HepG2 (cell line): ENCODE data around the gene CEL. TPM values are rescaled to one million over a fixed set of nuclear protein-coding genes. Genes with fewer than 3 reads are reported as not detected.

ENCODE experiments used
- DRAP1 ChIP-seq: IDR thresholded peaks from 2 replicates; pipeline ENCODE4 v1.6.1; 2016; ENCODE audit warnings: missing genetic modification reagents, missing compliant biosample characterization
- KDM2A ChIP-seq: sonication (generic); formaldehyde crosslinking; IDR thresholded peaks from 2 replicates; pipeline ENCODE4 v1.4.0; 2020; ENCODE audit warnings: low read depth, missing genetic modification reagents, borderline replicate concordance
- MEIS1 ChIP-seq: sonication (generic); formaldehyde crosslinking; IDR thresholded peaks from 2 replicates; pipeline ENCODE4 v1.9.0; 2021; ENCODE audit warnings: mild to moderate bottlenecking, missing genetic modification reagents, moderate library complexity, borderline replicate concordance
- NFKB2 ChIP-seq: sonication (generic); formaldehyde crosslinking; IDR thresholded peaks from 2 replicates; pipeline ENCODE4 v1.4.0; 2020; ENCODE audit warnings: missing genetic modification reagents, borderline replicate concordance
- SP4 ChIP-seq: sonication (generic); formaldehyde crosslinking; IDR thresholded peaks from 2 replicates; pipeline ENCODE4 v1.8.1; 2023; ENCODE audit warnings: mild to moderate bottlenecking, missing genetic modification reagents
- ZNF142 ChIP-seq: sonication (generic); formaldehyde crosslinking; IDR thresholded peaks from 2 replicates; pipeline ENCODE4 v1.4.0; 2020; ENCODE audit warnings: missing genetic modification reagents
- ZNF180 ChIP-seq: sonication (generic); formaldehyde crosslinking; IDR thresholded peaks from 2 replicates; pipeline ENCODE4 v1.4.0; 2020; ENCODE audit warnings: low read depth, missing genetic modification reagents, borderline replicate concordance
- ZNF501 ChIP-seq: sonication (generic); formaldehyde crosslinking; IDR thresholded peaks from 2 replicates; pipeline ENCODE4 v1.5.1; 2020; ENCODE audit warnings: mild to moderate bottlenecking, moderate library complexity, missing genetic modification reagents
- ZNF574 ChIP-seq: sonication (generic); formaldehyde crosslinking; IDR thresholded peaks from 2 replicates; pipeline ENCODE4 v1.4.0; 2020; ENCODE audit warnings: missing genetic modification reagents
- ZNF687 ChIP-seq: sonication (generic); formaldehyde crosslinking; IDR thresholded peaks from 2 replicates; pipeline ENCODE4 v1.5.1; 2020; ENCODE audit warnings: mild to moderate bottlenecking, missing genetic modification reagents, moderate library complexity
- ZUFSP ChIP-seq: sonication (generic); formaldehyde crosslinking; IDR thresholded peaks from 2 replicates; pipeline ENCODE4 v1.9.0; 2021; ENCODE audit warnings: missing genetic modification reagents, mild to moderate bottlenecking, borderline replicate concordance
- polyA plus RNA-seq, 8 experiments: library from polyadenylated mRNA; depleted of rRNA in 3 of 8; stranded (reverse) in 7 of 8; unstranded in 1 of 8; fragments of >200 nt; fragmentation: Illumina TruSeq in 4 of 8; extraction: Trizol in 4 of 8; gene quantifications; 2 replicates each; pipeline versions ENCODE4 v1.2.1 to v1.2.3, GENCODE V29; 2011 to 2016; ENCODE audit warnings: low read depth in 4 of 8, missing spikeins in 1 of 8, mixed read lengths in 1 of 8; ENCODE audit not compliant: insufficient read depth in 1 of 8
- total RNA-seq, 5 experiments: library from RNA; depleted of rRNA; stranded (reverse); fragments of >200 nt; fragmentation: Illumina TruSeq; extraction: Trizol; gene quantifications; 2 replicates each; pipeline ENCODE4 v1.2.3, GENCODE V29; 2016; ENCODE audit warnings: low read depth in 1 of 5

Gene CEL
- total and polyA plus RNA-seq, 2 of the 13 experiments (the other 11 are each of a cell fraction or from before 2014, with no cell fraction given): 0.63 to 1.5 TPM

- TF ChIP-seq ZNF687 (CRISPR knock-in tag): peak; percentile 46
- peak; percentile 32 for TF ChIP-seq ZNF574 (CRISPR knock-in tag)
- 0 out of 2 replicates have a peak, but pooled peaks have one; percentile 10 for TF ChIP-seq SP4 (CRISPR knock-in tag)
- TF ChIP-seq ZNF142 (CRISPR knock-in tag): peak; percentile 64; the same call in 1 of the 2 replicates
- no peak for TF ChIP-seq ZNF501 (CRISPR knock-in tag)
- TF ChIP-seq KDM2A: peak; percentile 62
- TF ChIP-seq MEIS1 (CRISPR knock-in tag): 0 out of 2 replicates have a peak, but pooled peaks have one; percentile 4
- TF ChIP-seq NFKB2 (CRISPR knock-in tag): 0 out of 2 replicates have a peak, but pooled peaks have one; percentile 24
- TF ChIP-seq ZNF180: no peak
- TF ChIP-seq ZUFSP (CRISPR knock-in tag): no peak
- TF ChIP-seq DRAP1 (CRISPR knock-in tag): no peak
Measured at GRCh38 chr9:133120501-133121197, 58.9 kb downstream of the CEL start (continued).
